ENCODE data around the gene RNF115.

GRCh38 chr1:145702826-145703225, 121.1 kb downstream of the RNF115 start:
- TF ChIP-seq CTCF (IDR thresholded peaks at IDR 0.05; ENCODE audit: insufficient read depth, low read length, poor library complexity, severe bottlenecking): no peak
- TF ChIP-seq EZH2phosphoT487 (conservative IDR thresholded peaks at IDR 0.05; ENCODE audit: low read length): no peak

Data from SU-DHL-6 (cell line).